Liver (tissue), 9 donors: ENCODE data around the gene KXD1. TPM values are rescaled to one million over a fixed set of nuclear protein-coding genes. Genes with fewer than 3 reads are reported as not detected.
A peak's percentile ranks its signal among the peaks of the same experiment; 100 is the strongest.

Source experiments
- DNase-seq: peaks from one replicate; pipeline ENCODE4 v3.0.0-alpha.2; 2017; ENCODE audit warnings: low spot score
- H3K27ac ChIP-seq, 2 donors: one replicate each; pipeline ENCODE4 v1.7.0; 2013; ENCODE audit warnings: inconsistent platforms in 2 of 2, low read length in 2 of 2, control low read depth in 1 of 2, low read depth in 1 of 2, mild to moderate bottlenecking in 1 of 2
- H3K27me3 ChIP-seq, 4 donors: one replicate each; pipeline versions ENCODE4 v1.6.1 to v1.7.0; 2013; ENCODE audit warnings: low read length in 3 of 4, inconsistent platforms in 1 of 4, mild to moderate bottlenecking in 1 of 4, moderate library complexity in 1 of 4; ENCODE audit not compliant: control insufficient read depth in 4 of 4, insufficient read depth in 4 of 4
- H3K36me3 ChIP-seq, 4 donors: one replicate each; pipeline versions ENCODE4 v1.6.1 to v1.7.0; 2013; ENCODE audit warnings: low read length in 3 of 4, mild to moderate bottlenecking in 3 of 4, low read depth in 1 of 4, moderate library complexity in 1 of 4; ENCODE audit not compliant: control insufficient read depth in 4 of 4, insufficient read depth in 3 of 4
- H3K4me1 ChIP-seq, 4 donors: one replicate each; pipeline versions ENCODE4 v1.6.1 to v1.7.0; 2013; ENCODE audit warnings: low read length in 3 of 4, mild to moderate bottlenecking in 3 of 4, moderate library complexity in 1 of 4; ENCODE audit not compliant: control insufficient read depth in 4 of 4, insufficient read depth in 4 of 4
- H3K4me3 ChIP-seq, 3 donors: one replicate each; pipeline versions ENCODE4 v1.6.1 to v1.7.0; 2013; ENCODE audit warnings: low read length in 3 of 3, control low read depth in 1 of 3, low read depth in 1 of 3, mild to moderate bottlenecking in 1 of 3
- H3K9ac ChIP-seq, 2 donors: one replicate each; pipeline ENCODE4 v1.7.0; 2013; ENCODE audit warnings: low read length in 2 of 2, mild to moderate bottlenecking in 2 of 2, moderate library complexity in 2 of 2, control low read depth in 1 of 2, low read depth in 1 of 2
- H3K9me3 ChIP-seq, 4 donors: one replicate each; pipeline versions ENCODE4 v1.6.1 to v1.7.0; 2013; ENCODE audit warnings: low read length in 3 of 4; ENCODE audit not compliant: control insufficient read depth in 4 of 4
- FOXA2 ChIP-seq: IDR thresholded peaks from 2 replicates; pipeline ENCODE4 v1.6.1; 2016; ENCODE audit warnings: antibody characterized with exemption
- HNF4A ChIP-seq, 2 donors: conservative IDR thresholded peaks; 2 replicates each; pipeline ENCODE4 v1.6.1; 2016; ENCODE audit warnings: antibody characterized with exemption in 2 of 2, mild to moderate bottlenecking in 2 of 2
- HNF4G ChIP-seq: IDR thresholded peaks from 2 replicates; pipeline ENCODE4 v1.6.1; 2016; ENCODE audit warnings: antibody characterized with exemption
- JUND ChIP-seq, 2 donors: IDR thresholded peaks; 2 replicates each; pipeline ENCODE4 v1.6.1; 2016; ENCODE audit warnings: antibody characterized with exemption in 2 of 2
- NR2F2 ChIP-seq: IDR thresholded peaks from 2 replicates; pipeline ENCODE4 v1.6.1; 2016; ENCODE audit warnings: antibody characterized with exemption
- RAD21 ChIP-seq, 2 donors: IDR thresholded peaks; 2 replicates each; pipeline ENCODE4 v1.6.1; 2016; ENCODE audit warnings: antibody characterized with exemption in 2 of 2, mild to moderate bottlenecking in 2 of 2
- REST ChIP-seq: IDR thresholded peaks from 2 replicates; pipeline ENCODE4 v1.6.1; 2016; ENCODE audit warnings: antibody characterized with exemption, mild to moderate bottlenecking
- RXRA ChIP-seq, 2 donors: IDR thresholded peaks; 2 replicates each; pipeline ENCODE4 v1.6.1; 2017 to 2018; ENCODE audit warnings: antibody characterized with exemption in 2 of 2, mild to moderate bottlenecking in 1 of 2
- SP1 ChIP-seq: IDR thresholded peaks from 2 replicates; pipeline ENCODE4 v1.6.1; 2018; ENCODE audit warnings: antibody characterized with exemption, mild to moderate bottlenecking
- WGBS: extraction: QIAGEN DNeasy Blood & Tissue Kit; methylation state at CpG from one replicate; pipeline ENCODE4 v1.1.7; 2013; 5-methylcytosine and 5-hydroxymethylcytosine counted together
- polyA plus RNA-seq, 2 donors: library from polyadenylated mRNA; stranded (reverse) in 1 of 2; unstranded in 1 of 2; fragments of 200-250 nt in 1 of 2; fragments of >200 nt in 1 of 2; fragmentation: Nextera tagmentation in 1 of 2; extraction: Ambion mirVana in 1 of 2; gene quantifications; one replicate each; pipeline versions ENCODE4 v1.2.1 to v1.2.3, GENCODE V29; 2013 to 2015
- total RNA-seq, 2 donors: library from RNA; depleted of rRNA; stranded (reverse); fragments of >200 nt; gene quantifications; one replicate each; pipeline ENCODE4 v1.2.3, GENCODE V29; 2014
- TF ChIP-seq, protein P1 (sequence below): fragments of 150-350 bp; IDR thresholded peaks from 2 replicates; pipeline ENCODE4 v1.5.1; 2017; ENCODE audit warnings: improper control_type of control experiment, low read depth, low read length; ENCODE audit not compliant: missing input control
- donor health status: healthy.
- donor health status: healthy.
- donor health status: healthy.
- donor health status: healthy.
- donor health status: healthy.

The KXD1 gene
- total and polyA plus RNA-seq, 4 donors, result 31.8 to 53.6 (median 43.4) TPM

DNA sequence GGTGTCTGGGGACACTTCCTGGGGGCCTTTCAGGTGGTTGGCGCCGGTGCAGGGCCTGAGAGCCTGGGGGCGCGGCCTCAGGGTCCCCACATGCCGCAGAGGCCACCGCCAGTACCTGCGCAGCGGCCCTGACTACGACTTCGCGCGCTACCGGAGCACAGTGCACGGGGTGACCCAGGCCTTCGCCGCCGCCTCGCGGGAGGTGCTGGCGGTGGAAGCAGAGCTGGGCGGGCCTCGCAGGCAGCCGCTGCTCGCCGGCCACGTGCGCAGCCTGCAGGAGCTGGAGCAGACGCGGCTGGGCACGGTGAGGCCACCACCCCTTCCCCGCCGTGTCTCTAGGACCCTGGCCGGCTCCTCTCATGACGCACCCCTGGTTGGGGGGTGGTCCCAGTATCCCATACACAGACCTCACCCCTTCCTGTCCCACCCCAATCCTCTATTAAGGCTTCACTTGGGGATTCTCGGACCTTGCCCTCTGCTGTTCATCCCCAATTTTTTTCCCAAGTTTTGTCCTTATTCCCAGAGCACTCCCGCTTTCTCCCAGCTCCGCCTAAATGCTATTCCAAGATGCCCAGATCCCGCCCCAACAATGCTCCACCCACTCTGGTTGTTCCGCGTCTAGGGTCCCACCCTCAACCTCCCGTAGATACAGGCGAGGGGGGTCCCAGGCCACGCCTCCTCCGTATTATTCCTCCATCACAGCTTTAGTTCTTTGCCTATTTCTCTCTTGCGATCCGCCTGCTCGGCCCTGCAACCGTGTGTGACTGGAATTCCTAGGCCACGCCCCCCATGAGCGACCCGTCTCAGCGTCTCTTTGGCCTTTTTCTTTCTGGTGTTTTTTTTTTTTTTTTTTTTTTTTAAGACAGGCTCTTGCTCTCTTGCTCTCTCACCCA is 32.0 kb downstream of the KXD1 start:
- Histone ChIP-seq H3K36me3 (peaks cover 0 to 3% (median 1%) of the 10 kb centered on the region in 4 donors), H3K9ac (peak overlapping the region in 1 of 2 donors; percentile 33), H3K27ac (peak overlapping the region; percentile 74 to 84), H3K4me3 (peak overlapping the region; percentile 72 to 83 (median 78)), H3K27me3 (no peaks in the 10 kb centered on the region), H3K4me1 (peaks cover 8 to 21% (median 17%) of the 10 kb centered on the region in 4 donors), H3K9me3 (no peaks in the 10 kb centered on the region)
- 22% methylated on average over 52 of the region's 52 CpGs for WGBS
- DNase-seq, result peak; percentile 69
- TF ChIP-seq NR2F2 (no peak), SP1 (peak; percentile 17), REST (no peak), JUND (IDR thresholded peaks at IDR 0.05) (no peak), FOXA2 (no peak)
- TF ChIP-seq, protein P1, sequence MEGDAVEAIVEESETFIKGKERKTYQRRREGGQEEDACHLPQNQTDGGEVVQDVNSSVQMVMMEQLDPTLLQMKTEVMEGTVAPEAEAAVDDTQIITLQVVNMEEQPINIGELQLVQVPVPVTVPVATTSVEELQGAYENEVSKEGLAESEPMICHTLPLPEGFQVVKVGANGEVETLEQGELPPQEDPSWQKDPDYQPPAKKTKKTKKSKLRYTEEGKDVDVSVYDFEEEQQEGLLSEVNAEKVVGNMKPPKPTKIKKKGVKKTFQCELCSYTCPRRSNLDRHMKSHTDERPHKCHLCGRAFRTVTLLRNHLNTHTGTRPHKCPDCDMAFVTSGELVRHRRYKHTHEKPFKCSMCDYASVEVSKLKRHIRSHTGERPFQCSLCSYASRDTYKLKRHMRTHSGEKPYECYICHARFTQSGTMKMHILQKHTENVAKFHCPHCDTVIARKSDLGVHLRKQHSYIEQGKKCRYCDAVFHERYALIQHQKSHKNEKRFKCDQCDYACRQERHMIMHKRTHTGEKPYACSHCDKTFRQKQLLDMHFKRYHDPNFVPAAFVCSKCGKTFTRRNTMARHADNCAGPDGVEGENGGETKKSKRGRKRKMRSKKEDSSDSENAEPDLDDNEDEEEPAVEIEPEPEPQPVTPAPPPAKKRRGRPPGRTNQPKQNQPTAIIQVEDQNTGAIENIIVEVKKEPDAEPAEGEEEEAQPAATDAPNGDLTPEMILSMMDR, result peak; percentile 29

DNA sequence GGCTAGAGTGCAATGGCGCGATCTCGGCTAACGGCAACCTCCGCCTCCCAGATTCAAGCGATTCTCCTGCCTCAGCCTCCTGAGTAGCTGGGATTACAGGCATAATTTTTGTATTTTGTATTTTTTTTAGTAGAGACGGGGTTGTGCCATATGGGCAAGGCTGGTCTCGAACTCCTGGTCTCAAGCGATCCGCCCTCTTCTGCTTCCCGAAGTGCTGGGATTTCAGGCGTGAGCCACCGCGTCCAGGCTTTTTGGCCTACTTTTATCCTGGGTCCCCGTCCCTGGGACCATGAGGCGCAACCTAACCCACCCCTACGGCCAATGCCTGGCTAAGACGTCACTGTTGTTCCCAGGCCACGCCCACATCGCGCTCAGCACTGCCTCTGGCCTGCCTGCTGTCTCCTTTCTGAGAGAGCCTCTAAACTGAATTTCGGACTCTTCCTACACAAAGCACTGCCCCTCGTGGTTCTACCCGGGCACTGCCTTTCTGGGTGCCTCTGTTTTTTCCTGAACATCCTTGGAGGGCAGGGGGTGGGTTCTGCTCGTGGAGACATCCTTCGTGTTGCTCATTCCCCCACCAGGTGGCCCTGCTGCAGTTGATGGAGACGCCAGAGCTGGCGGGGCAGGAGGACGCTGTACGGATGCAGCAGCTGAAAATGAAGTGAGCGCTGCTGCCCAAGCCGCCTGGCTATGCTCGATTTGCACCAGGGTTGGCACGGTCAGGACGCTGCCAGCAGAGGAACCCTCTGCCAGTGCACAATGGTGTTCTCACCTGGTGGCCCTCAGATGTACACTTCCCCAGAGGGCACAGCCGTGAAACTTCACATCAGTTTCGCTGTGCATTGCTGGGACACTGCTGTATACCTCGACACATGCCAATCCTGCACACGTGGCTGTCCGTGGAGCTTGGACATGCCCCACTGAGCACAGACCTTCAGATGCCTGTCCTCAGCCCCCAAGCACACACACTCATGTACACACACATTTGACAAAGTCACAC is 32.9 kb downstream of the KXD1 start:
- TF ChIP-seq HNF4A (conservative IDR thresholded peaks at IDR 0.05) (no peak), REST (no peak), HNF4G (no peak), RXRA (IDR thresholded peaks at IDR 0.05) (no peak), RAD21 (IDR thresholded peaks at IDR 0.05) (no peak), SP1 (no peak)
- TF ChIP-seq, protein P1, result no peak
- no peak overlapping the region for H3K9ac ChIP-seq
- no peak overlapping the region for H3K27ac ChIP-seq
- H3K36me3 ChIP-seq, result peaks cover 0 to 3% (median 1%) of the 10 kb centered on the region in 4 donors
- H3K4me1 ChIP-seq, result peaks cover 11 to 24% (median 20%) of the 10 kb centered on the region in 4 donors
- DNase-seq, result peak; percentile 57
- peaks cover 0 to 5% (median under 1%) of the 10 kb centered on the region in 4 donors for H3K27me3 ChIP-seq
- WGBS, result 89% methylated on average over 40 of the region's 40 CpGs
- no peaks in the 10 kb centered on the region for H3K9me3 ChIP-seq
- H3K4me3 ChIP-seq, result no peak overlapping the region
